GM19463 (cell line): ENCODE results near the gene MED29.

Source experiments
- ATAC-seq: cut with Tn5 transposase; IDR thresholded peaks from one replicate; pipeline ENCODE4 v1.9.1; 2021; ENCODE audit warnings: mild to moderate bottlenecking, moderate library complexity; ENCODE audit not compliant: unreplicated experiment

MED29 gene

GRCh38 chr19:39426170-39426569, 35.0 kb downstream of the MED29 start:
- ATAC-seq = no peak

DNA sequence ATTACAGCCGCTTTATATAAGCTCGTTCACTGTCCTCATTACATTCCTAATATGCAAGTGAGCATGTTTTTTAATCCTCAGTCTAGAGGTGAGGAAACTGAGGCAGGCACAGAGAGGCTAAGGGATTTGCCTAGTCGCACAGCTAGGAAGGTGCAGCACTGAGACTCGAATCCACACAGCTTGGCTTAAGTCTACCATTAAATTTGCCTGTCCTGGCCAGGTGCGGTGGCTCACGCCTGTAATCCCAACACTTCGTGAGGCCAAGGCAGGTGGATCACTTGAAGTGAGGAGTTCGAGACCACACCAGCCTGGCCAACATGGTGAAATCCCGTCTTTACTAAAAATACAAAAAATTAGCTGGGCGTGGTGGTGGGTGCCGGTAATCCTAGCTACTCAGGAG, 36.5 kb downstream of the MED29 start:
- no peak for ATAC-seq

DNA sequence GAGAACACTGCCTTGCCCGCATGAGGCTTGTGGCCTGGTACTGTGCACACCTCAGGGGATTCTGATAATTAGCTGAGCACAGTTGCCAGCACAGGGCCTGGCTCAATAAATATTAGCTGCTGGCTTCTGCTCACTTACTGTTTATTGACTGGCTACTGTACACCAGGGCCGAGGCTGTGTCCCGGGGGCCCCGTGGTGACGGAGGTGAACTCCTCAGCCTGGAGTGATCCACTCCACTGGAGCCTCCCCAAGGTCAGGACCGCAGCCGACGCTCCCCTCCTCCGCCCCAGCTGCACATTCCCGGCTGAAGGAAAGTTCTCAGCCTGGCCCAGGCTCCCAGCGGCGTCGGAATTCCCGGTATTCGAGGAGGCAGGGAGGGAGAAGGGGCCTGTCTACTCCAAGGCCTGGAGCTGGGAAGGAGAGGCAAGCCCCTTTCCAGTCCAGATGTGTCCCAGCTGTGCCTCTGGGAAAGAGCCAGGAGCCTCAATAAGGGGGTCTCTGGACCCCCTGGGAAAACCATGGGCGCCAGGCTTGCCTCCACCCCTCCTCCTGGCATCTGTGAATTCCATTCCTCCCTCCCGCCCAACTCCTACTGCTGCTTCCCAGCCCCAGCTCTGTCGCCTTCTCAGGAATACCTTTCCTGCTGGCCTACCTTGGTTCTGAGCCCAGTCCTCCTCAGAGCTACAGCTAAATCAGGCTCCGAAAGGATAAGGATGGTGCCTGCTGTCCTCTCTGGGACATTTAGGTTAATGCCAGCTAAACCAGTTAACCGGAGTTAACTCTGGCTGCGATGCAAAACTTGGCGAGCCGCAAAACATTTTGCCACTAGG, 37.3 kb downstream of the MED29 start:
- no peak for ATAC-seq

DNA sequence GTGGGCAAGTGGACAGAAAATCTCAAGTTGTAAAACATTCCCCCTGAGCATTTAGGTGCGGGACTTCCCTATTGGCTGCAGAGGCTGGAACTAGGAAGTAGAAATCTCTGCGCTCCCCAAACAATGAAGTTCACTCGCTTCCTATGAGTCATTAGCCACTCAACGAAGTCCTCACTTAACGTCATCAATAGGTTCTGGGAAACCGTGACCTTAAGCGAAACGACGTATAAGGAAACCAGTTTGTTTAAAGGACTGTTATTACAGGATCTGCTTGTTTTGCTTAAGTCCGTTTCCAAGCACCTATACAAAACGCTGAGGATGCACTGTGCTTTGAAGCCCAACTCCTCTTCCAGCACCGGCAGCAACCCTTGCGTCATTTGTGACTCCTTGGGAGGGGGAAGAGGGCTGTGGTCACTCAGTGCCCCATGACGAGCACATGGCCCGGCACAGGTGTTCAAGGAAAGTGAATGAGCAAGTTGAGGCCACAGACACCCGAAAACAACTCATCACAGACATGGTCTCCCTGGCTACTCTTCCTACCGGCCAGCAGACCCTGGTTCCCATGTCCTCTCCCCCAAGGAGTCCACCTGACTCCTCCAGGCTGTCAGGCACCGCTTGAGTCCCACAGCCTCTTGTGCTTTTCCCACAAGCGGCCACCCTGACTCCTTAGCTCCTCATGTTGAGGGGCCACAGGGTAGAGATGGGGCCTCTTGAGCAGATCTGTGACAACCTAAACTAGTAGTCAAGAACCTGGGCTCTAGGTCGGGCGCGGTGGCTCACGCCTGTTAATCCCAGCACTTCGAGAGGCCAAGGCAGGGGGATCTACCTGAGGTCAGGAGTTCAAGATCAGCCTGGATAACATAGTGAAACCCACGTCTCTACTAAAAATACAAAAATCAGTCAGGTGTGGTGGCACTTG, 39.8 kb downstream of the MED29 start:
- peak; percentile 61 for ATAC-seq

DNA sequence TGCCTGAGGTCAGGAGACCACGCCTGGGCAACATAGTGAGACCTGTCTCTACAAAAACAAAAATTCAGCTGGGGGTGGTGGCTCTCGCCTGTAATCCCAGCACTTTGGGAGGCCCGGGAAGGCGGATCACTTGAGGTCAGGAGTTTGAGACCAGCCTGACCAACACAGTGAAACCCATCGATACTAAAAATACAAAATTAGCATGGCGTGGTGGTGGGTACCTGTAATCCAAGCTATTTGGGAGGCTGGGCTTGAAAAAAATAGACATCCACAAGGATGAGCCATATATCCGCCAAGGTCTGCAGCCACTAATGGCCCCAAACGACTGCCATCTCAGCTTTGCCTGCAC, 41.5 kb downstream of the MED29 start:
- no peak for ATAC-seq

GRCh38 chr19:39433480-39434079, 42.4 kb downstream of the MED29 start:
- no peak for ATAC-seq

GRCh38 chr19:39434123-39435076, 43.2 kb downstream of the MED29 start:
- ATAC-seq = no peak

DNA sequence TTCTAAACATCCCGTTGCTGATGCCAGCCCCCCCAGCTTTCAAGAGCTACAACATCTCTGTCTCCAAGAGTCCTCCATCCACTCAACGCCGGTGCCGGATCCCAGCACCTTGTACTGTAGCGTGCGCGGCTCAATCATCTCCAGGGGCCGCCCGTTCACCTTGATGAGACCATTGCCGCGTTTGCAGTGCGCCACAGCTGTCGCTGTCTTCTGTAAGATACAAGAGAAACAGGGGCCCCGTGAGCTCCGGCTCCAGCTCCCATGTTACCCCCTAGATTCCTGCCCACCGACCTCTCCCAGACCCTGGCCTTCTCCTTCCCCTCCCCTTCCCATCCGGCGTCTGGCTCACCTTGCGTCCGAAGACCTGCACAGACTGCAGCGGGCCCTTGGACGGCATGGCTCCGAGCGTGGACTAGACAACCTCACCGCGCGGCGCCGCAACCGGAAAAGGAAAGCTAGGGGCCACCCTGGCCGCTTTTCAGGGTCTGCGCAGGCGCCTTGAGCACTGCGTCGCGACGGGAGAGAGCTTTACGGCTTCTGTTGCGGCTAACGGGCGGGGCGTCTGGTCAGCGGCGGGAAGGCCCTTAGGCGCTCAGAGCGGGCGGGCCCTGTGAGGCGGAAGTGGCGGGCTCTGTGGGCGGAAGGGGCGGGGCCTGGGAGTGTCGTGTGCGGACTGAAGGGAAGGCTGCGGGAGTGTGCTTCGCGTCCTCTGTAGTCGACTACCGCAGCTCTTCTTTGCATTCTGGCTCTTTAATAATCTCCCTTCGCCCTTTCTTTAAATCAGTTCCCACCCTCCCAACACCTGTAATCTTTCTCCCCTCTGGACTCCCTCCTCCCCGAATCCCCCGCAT, 44.5 kb downstream of the MED29 start, which contains the start of gene RPS16:
RPS16 (minus strand) TSS at position 451 of the 851 bp plus-strand sequence; CDS start at position 397, 54 bp downstream.
- ATAC-seq = peak; percentile 73

DNA sequence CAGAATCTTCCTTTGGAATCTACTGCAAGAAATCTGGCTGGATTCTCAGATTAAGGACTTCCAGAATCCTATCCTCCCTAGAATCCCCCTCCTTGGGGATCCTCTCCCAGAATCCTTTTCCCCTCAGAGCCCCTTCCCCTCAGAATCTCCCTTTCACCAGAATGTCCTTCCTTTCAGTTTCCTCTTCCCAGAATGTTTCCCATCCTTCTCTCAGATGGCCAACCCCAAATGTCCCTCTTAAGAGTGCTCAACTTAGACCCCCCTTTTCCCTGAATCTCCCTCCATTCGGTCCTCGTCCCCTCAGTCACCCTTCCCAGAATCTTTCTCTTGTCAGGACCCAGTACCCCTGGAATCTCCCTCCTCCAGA, 45.2 kb downstream of the MED29 start:
- no peak for ATAC-seq

- ATAC-seq = no peak
Observed at GRCh38 chr19:39438270-39438934, 47.2 kb downstream of the MED29 start.

- no peak for ATAC-seq
Observed at GRCh38 chr19:39444598-39445195, 53.5 kb downstream of the MED29 start.

- ATAC-seq = peak; percentile 82
Observed at GRCh38 chr19:39445196-39446111, 54.3 kb downstream of the MED29 start, which contains the start of gene SUPT5H. SUPT5H (plus strand) TSS chr19:39445582; CDS start chr19:39445891, 309 bp downstream.

DNA sequence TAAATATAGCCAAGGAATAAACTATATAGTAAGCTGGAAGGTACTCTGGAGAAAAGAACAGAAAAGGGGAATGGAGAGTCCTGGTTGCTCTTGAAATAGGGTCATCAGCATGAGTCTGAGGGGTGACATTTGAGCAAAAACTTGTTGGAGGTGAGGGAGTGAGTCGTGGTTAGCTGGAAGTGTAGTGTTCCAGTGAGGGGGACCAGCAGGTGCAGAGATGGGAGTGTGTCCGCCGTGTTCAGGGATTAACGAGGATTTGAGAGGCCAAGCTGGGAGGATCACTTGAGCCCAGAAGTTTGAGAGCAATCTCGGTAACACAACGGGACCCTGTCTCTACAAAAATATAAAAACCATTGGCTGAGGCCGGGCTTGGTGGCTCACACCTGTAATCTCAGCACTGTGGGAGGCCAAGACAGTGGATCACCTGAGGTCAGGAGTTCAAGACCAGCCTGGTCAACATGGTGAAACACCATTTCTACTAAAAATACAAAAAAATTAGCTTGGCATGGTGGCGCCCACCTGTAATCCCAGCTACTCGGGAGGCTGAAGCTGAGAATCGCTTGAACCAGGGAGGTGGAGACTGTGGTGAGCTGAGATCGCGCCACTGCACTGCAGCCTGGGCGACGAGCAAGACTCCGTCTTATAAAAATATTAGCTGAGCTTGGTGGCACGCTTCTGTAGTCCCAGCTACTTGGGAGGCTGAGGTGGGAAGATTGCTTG, 55.3 kb downstream of the MED29 start:
- ATAC-seq = no peak

DNA sequence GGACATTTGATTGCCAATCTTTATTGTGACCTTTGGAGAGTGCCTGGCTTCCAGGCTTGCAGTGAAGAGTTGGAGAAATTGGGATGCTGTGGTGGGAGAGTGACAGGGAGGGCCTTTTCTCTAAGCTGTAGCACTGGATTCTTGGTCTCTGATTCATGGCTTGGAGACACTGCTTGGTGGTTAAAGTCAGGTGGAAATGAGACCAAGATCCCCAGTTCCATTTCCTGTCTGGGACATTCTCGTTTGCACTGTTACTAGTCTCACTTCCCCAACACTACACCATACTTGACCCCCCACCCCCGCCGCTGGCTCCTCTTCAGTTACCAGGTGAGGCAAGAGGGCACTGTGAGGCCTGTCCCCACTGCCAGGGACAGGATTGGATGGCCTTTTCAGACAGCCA, 57.1 kb downstream of the MED29 start:
- no peak for ATAC-seq

GRCh38 chr19:39449116-39449797, 58.1 kb downstream of the MED29 start:
- ATAC-seq = no peak
